ENCODE results near the gene CAMLG. TPM values are rescaled to one million over a fixed set of nuclear protein-coding genes. Genes with fewer than 3 reads are reported as not detected.
"Not testable (repeated sequence)": the region's sequence is repeated elsewhere in the genome, so short reads cannot be mapped to it uniquely, and the experiment has no call there.

Gene CAMLG
- total RNA-seq, 2 experiments from 2014 or later, result 24.4 to 24.7 TPM

DNA sequence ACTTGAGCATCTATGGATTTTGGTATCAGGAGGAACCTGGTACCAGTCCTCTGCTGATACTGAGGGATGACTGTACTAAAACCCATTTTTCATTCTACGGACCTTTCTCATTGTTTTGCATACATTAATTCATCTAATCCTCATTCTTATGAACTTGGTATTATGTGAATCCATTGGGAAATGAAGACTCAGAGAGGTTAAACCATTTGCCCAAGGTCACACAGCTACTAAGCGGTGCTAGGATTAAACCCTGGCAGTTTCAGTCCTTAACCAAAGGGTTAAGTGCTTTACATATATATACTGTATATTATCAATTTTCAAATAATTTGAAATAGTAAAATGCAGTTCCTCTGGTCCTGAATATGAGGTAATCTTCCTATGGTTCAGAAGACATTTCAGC, 3.8 kb downstream of the CAMLG start:
- POLR2A ChIA-PET, result no interaction called here
- ATAC-seq (ENCODE audit: low read depth) (no peak), DNase-seq (no peak)
- no peaks in the 10 kb centered on the region for H3K27me3 Mint-ChIP-seq
- no peak overlapping the region for H3K4me3 Mint-ChIP-seq
- H3K4me1 Mint-ChIP-seq, result peaks cover 21% of the 10 kb centered on the region
- H3K27ac Mint-ChIP-seq, result no peak overlapping the region
- no peaks in the 10 kb centered on the region for H3K9me3 Mint-ChIP-seq
- H3K36me3 Mint-ChIP-seq, result peaks cover 6% of the 10 kb centered on the region

- H3K4me3 Mint-ChIP-seq, result no peak overlapping the region
- no peak overlapping the region for H3K27ac Mint-ChIP-seq
- peaks cover 3% of the 10 kb centered on the region for H3K36me3 Mint-ChIP-seq
- ATAC-seq (ENCODE audit: low read depth) (no peak), DNase-seq (no peak)
- H3K4me1 Mint-ChIP-seq, result no peaks in the 10 kb centered on the region
- no peaks in the 10 kb centered on the region for H3K9me3 Mint-ChIP-seq
- POLR2A ChIA-PET, result no interaction called here
- H3K27me3 Mint-ChIP-seq, result no peaks in the 10 kb centered on the region
Measured at GRCh38 chr5:134749415-134749814, 11.1 kb downstream of the CAMLG start.

DNA sequence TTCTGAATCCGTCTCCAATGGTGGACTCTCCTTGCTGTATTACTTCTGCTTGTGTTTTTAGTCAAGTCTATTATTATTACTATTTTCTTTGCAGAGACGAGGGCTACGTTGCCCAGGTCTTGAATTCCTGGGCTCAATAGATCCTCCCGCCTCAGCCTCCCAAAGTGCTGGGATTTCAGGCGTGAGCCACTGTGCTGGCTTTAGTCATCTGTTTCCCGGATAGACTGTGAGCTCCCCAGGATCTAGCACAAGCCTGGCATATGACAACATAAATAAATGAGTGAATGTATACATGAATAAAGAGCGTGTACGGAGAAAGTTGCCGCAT, 19.8 kb downstream of the CAMLG start:
- H3K36me3 Mint-ChIP-seq, result peaks cover 1% of the 10 kb centered on the region
- peak overlapping the region; percentile 99 for H3K4me3 Mint-ChIP-seq
- peaks cover 31% of the 10 kb centered on the region for H3K4me1 Mint-ChIP-seq
- ATAC-seq (ENCODE audit: low read depth) (no peak), DNase-seq (no peak)
- H3K9me3 Mint-ChIP-seq, result no peaks in the 10 kb centered on the region
- H3K27me3 Mint-ChIP-seq, result no peaks in the 10 kb centered on the region
- peak overlapping the region; percentile 97 for H3K27ac Mint-ChIP-seq
- POLR2A ChIA-PET, result interaction anchor here (0.6 to 3.0 kb wide), 13 partner anchors 12 to 753 kb away, joined by 3 to 26 read pairs (median 3); partner anchors contain the start of genes CAMLG, PCBD2, SAR1B and VDAC1

GRCh38 chr5:134758504-134759341, 20.4 kb downstream of the CAMLG start, which contains the start of gene DDX46:
TSS of gene DDX46 (plus strand) at chr5:134758779. CDS start at chr5:134758939, 160 bp downstream.
- H3K4me3 Mint-ChIP-seq, result peak within 1 kb of the TSS; percentile 99
- peak; percentile 95 for DNase-seq
- peaks cover 32% of the 10 kb centered on the region for H3K4me1 Mint-ChIP-seq
- POLR2A ChIA-PET, result interaction anchor here (0.6 to 3.0 kb wide), 12 partner anchors 12 to 754 kb away, joined by 3 to 26 read pairs (median 3); partner anchors contain the start of genes CAMLG, PCBD2, SAR1B and VDAC1
- no peaks in the 10 kb centered on the region for H3K9me3 Mint-ChIP-seq
- H3K36me3 Mint-ChIP-seq, result peaks cover 2% of the 10 kb centered on the region
- ATAC-seq (ENCODE audit: low read depth), result peak; percentile 98
- H3K27me3 Mint-ChIP-seq, result no peaks in the 10 kb centered on the region
- peak within 1 kb of the TSS; percentile 97 for H3K27ac Mint-ChIP-seq

GRCh38 chr5:134767528-134768291, 29.4 kb downstream of the CAMLG start:
- H3K27ac Mint-ChIP-seq; ATAC-seq (ENCODE audit: low read depth); H3K4me1 Mint-ChIP-seq; H3K27me3 Mint-ChIP-seq; H3K9me3 Mint-ChIP-seq; H3K4me3 Mint-ChIP-seq; POLR2A ChIA-PET; DNase-seq: not testable (repeated sequence)
- H3K36me3 Mint-ChIP-seq, result peaks cover 16% of the 10 kb centered on the region

GRCh38 chr5:134769206-134769605, 30.9 kb downstream of the CAMLG start:
- no peak for DNase-seq
- peaks cover 2% of the 10 kb centered on the region for H3K4me1 Mint-ChIP-seq
- H3K9me3 Mint-ChIP-seq, result no peaks in the 10 kb centered on the region
- no peak overlapping the region for H3K27ac Mint-ChIP-seq
- no peak overlapping the region for H3K4me3 Mint-ChIP-seq
- H3K36me3 Mint-ChIP-seq, result peaks cover 16% of the 10 kb centered on the region
- no peaks in the 10 kb centered on the region for H3K27me3 Mint-ChIP-seq
- POLR2A ChIA-PET, result interaction anchor here (0.6 kb wide), 1 partner anchor 927 kb away, joined by 3 read pairs; no protein-coding TSS in a partner anchor
- ATAC-seq (ENCODE audit: low read depth), result no peak

DNA sequence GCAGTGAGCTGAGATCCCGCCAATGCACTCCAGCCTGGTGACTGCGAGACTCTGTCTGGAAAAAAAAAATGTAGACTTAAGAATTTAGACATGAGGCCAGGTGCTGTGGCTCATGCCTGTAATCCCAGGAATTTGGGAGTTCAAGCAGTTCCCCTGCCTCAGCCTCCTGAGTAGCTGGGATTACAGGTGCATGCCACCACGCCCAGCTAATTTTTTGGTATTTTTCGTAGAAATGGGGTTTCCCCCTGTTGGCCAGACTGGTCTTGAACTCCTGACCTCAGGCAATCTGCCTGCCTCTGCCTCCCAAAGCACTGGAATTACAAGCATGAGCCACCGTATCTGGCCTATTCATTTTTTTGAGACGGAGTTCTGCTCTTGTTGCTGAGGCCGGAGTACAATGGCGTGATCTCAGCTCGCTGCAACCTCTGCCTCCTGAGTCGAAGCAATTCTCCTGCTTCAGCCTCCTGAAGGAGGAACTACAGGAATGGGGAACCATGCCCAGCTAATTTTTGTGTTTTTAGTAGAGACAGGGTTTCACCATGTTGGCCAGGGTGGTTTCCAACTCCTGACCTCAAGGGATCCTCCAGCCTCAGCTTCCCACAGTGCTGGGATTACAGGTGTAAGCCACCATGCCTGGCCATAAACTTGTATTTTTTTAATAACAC, 34.2 kb downstream of the CAMLG start:
- no peaks in the 10 kb centered on the region for H3K27me3 Mint-ChIP-seq
- no peak overlapping the region for H3K4me3 Mint-ChIP-seq
- ATAC-seq (ENCODE audit: low read depth), result no peak
- H3K27ac Mint-ChIP-seq, result no peak overlapping the region
- POLR2A ChIA-PET, result no interaction called here
- H3K9me3 Mint-ChIP-seq, result no peaks in the 10 kb centered on the region
- H3K4me1 Mint-ChIP-seq, result no peaks in the 10 kb centered on the region
- peaks cover 33% of the 10 kb centered on the region for H3K36me3 Mint-ChIP-seq
- no peak for DNase-seq

DNA sequence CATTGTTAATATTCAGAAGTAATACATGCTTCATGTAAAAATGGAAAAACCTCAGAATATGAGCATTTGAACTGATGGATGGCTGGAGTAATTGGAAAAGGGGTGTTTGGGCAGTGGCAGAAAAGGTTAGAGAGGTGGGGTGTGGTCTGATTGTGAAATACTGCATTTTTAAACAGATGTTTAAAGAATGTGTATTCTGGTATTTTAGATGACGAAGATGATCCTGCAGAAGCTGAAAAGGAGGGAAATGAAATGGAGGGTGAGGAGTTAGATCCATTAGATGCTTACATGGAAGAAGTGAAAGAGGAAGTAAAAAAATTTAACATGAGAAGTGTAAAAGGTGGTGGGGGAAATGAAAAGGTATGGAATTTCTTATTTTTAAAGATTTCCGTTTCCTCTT, 39.0 kb downstream of the CAMLG start:
- Mint-ChIP-seq H3K36me3 (peaks cover 31% of the 10 kb centered on the region), H3K27ac (peak overlapping the region; percentile 46), H3K4me1 (no peaks in the 10 kb centered on the region)

DNA sequence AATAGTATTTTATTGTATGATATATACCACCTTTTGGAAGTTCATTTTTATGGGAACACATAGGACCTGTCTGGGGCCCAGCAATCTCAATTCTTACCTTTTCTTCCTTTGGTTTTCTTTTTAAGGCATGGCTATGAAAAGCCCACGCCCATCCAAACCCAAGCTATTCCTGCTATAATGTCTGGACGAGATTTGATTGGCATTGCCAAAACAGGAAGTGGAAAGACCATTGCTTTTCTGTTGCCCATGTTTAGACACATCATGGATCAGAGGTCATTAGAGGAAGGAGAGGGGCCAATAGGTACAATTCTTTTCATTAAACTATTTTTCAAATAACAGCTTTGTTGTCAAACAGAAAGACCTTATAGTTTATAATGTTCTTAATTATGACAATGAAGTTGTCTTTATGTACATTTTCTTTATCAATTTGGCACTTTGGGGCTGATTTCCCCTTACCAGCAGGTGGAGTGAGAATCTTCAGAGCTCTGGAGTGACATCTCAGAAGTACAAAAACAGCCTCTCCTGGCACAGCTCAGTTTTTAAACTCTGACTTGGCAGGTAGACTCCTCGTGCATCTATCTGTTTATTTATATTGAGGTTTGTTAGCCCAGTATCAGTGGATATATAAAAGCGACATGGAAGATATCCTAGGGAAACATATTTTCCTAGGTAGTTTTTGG, 46.0 kb downstream of the CAMLG start:
- H3K27ac Mint-ChIP-seq, result no peak overlapping the region
- peaks cover 19% of the 10 kb centered on the region for H3K36me3 Mint-ChIP-seq
- POLR2A ChIA-PET, result no interaction called here
- H3K9me3 Mint-ChIP-seq, result no peaks in the 10 kb centered on the region
- ATAC-seq (ENCODE audit: low read depth) (no peak), DNase-seq (no peak)
- no peaks in the 10 kb centered on the region for H3K27me3 Mint-ChIP-seq
- no peak overlapping the region for H3K4me3 Mint-ChIP-seq
- no peaks in the 10 kb centered on the region for H3K4me1 Mint-ChIP-seq

More for the DNA sequence above, 39.0 kb downstream of the CAMLG start:
- no peaks in the 10 kb centered on the region for H3K27me3 Mint-ChIP-seq
- H3K4me3 Mint-ChIP-seq, result no peak overlapping the region
- POLR2A ChIA-PET, result interaction anchor here (0.7 kb wide), 1 partner anchor 30 kb away, joined by 4 read pairs; no protein-coding TSS in a partner anchor
- no peaks in the 10 kb centered on the region for H3K9me3 Mint-ChIP-seq
- no peak for ATAC-seq (ENCODE audit: low read depth)
- DNase-seq, result no peak

DNA sequence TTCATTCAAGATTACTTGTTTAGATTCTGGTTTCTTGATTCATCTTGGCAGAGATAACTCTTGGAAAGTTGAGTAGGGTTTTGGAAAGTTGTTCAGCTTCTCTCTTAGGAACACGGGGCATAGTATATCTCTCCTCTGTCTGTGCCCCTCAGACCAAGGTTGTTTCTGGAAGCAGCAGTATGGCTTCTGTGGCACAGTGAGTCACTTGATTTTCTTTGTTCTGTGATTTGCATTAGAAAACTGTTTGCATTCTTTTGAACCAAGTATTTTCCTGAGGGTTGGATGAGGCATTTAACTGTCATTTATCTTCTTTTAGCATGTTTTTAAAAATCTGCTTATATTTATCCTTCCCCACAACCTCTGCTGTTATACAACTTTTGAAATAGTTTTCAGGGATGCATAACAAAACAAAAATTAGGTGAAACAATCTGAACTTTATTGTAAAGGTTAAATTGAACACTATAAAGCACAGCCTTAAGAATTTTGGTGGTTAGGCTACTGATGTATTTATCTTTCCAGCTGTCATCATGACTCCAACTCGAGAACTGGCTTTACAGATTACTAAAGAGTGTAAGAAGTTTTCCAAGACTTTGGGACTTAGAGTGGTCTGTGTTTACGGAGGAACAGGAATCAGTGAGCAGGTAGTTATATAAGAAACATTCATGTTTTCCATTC, 46.7 kb downstream of the CAMLG start:
- peaks cover 21% of the 10 kb centered on the region for H3K36me3 Mint-ChIP-seq
- DNase-seq, result no peak
- POLR2A ChIA-PET, result no interaction called here
- H3K27ac Mint-ChIP-seq, result no peak overlapping the region
- no peak for ATAC-seq (ENCODE audit: low read depth)
- no peak overlapping the region for H3K4me3 Mint-ChIP-seq
- no peaks in the 10 kb centered on the region for H3K4me1 Mint-ChIP-seq
- H3K27me3 Mint-ChIP-seq, result no peaks in the 10 kb centered on the region
- H3K9me3 Mint-ChIP-seq, result no peaks in the 10 kb centered on the region

DNA sequence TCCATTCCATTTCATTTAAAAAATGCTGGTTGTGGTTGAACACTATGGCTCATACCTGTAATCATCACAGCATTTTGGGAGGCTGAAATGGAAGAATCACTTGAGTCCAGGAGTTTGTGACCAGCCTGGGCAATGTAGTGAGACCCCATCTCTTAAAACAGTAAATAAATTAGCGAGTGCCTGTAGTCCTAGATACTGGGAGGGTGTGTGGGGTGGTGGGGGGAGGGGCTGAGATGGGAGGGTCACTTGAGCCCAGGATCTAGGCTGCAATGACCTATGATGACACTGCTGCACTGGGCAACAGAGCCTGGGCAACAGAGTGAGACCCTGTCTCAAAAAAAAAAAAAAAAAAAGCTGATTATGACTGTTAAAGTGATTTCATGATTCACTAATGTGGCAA, 49.3 kb downstream of the CAMLG start:
- Mint-ChIP-seq H3K27me3 (no peaks in the 10 kb centered on the region), H3K9me3 (no peaks in the 10 kb centered on the region), H3K4me3 (no peak overlapping the region), H3K4me1 (no peaks in the 10 kb centered on the region), H3K27ac (no peak overlapping the region), H3K36me3 (peaks cover 27% of the 10 kb centered on the region)
- POLR2A ChIA-PET, result no interaction called here
- no peak for DNase-seq
- no peak for ATAC-seq (ENCODE audit: low read depth)

DNA sequence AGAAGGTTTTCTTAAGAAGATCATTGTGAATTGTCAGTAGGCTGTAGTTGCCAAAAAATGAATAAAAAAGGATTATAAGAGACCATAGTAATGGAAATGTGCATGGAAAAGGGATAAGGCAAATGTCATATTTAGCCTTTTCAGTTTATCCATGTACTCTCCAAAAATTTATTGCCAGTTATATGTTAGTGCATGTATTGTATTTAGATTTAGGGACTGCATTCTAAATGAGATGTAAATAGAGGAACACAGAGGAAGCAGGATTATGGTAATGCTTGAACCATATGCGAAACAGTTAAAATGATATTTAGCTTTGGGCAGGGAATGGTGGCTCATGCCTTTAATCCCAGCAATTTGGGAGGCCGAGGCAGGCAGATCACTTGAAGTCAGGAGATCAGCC, 53.2 kb downstream of the CAMLG start:
- H3K9me3 Mint-ChIP-seq, result no peaks in the 10 kb centered on the region
- no peak for DNase-seq
- no peak for ATAC-seq (ENCODE audit: low read depth)
- peaks cover 32% of the 10 kb centered on the region for H3K36me3 Mint-ChIP-seq
- H3K4me1 Mint-ChIP-seq, result no peaks in the 10 kb centered on the region
- H3K27me3 Mint-ChIP-seq, result no peaks in the 10 kb centered on the region
- POLR2A ChIA-PET, result no interaction called here
- no peak overlapping the region for H3K4me3 Mint-ChIP-seq
- no peak overlapping the region for H3K27ac Mint-ChIP-seq

All from activated naive CD8-positive, alpha-beta T cell treated with anti-CD3 and anti-CD28 coated beads, Interleukin-2, amount 10 ng/mL, durations not matched to agents 7 days and 5 days (primary cell).